Colon (tissue), 2 donors: ENCODE results near the gene ATP7A.
A peak's percentile ranks its signal among the peaks of the same experiment; 100 is the strongest.

Experiments
- FAIRE-seq: peaks from 2 replicates; lab custom pipeline; 2012; peaks lifted over from hg19 to GRCh38; lab: Jason Lieb, UNC
- donor health status: control.
- donor health status: control.

The ATP7A gene

GRCh38 chrX:77945910-77946545, 35.5 kb downstream of the ATP7A start:
- FAIRE-seq: no peak

GRCh38 chrX:77946571-77946970, 36.1 kb downstream of the ATP7A start:
- FAIRE-seq: peak; percentile 92

- no peak for FAIRE-seq
These were observed 39.3 kb downstream of the ATP7A start for GRCh38 chrX:77949840-77950239.

GRCh38 chrX:77952173-77952572, 41.7 kb downstream of the ATP7A start:
- no peak for FAIRE-seq

- no peak for FAIRE-seq
These were observed 42.8 kb downstream of the ATP7A start for GRCh38 chrX:77953302-77953701.

- peak; percentile 14 for FAIRE-seq
These were observed 43.2 kb downstream of the ATP7A start for GRCh38 chrX:77953708-77954107.

GRCh38 chrX:77960567-77960966, 50.1 kb downstream of the ATP7A start:
- FAIRE-seq: no peak

- no peak for FAIRE-seq
These were observed 50.6 kb downstream of the ATP7A start for GRCh38 chrX:77961063-77961462.

- FAIRE-seq: no peak
These were observed 51.8 kb downstream of the ATP7A start for GRCh38 chrX:77962068-77962902.

- no peak for FAIRE-seq
These were observed 55.9 kb downstream of the ATP7A start for GRCh38 chrX:77966361-77966760.

GRCh38 chrX:77967631-77968030, 57.1 kb downstream of the ATP7A start:
- FAIRE-seq: no peak

GRCh38 chrX:77969538-77969937, 59.0 kb downstream of the ATP7A start, which contains the start of gene PGAM4:
PGAM4 (minus strand) TSS chrX:77969638; CDS start chrX:77969638, 0 bp downstream.
- no peak for FAIRE-seq

GRCh38 chrX:77975755-77976154, 65.3 kb downstream of the ATP7A start:
- no peak for FAIRE-seq

- no peak for FAIRE-seq
These were observed 66.6 kb downstream of the ATP7A start for GRCh38 chrX:77977095-77977494.

- FAIRE-seq: peak; percentile 73
These were observed 67.0 kb downstream of the ATP7A start for GRCh38 chrX:77977518-77977917.

GRCh38 chrX:77979870-77980269, 69.4 kb downstream of the ATP7A start:
- peak; percentile 94 for FAIRE-seq

GRCh38 chrX:78011846-78012245, 101.4 kb downstream of the ATP7A start:
- no peak for FAIRE-seq

GRCh38 chrX:78019586-78020483, 109.3 kb downstream of the ATP7A start:
- no peak for FAIRE-seq

- FAIRE-seq: no peak
These were observed 114.0 kb downstream of the ATP7A start for GRCh38 chrX:78024349-78025059.

- FAIRE-seq: no peak
These were observed 117.3 kb downstream of the ATP7A start for GRCh38 chrX:78027798-78028197.

- peak; percentile 90 for FAIRE-seq
These were observed 119.2 kb downstream of the ATP7A start for GRCh38 chrX:78029663-78030062.

- FAIRE-seq: no peak
These were observed 124.6 kb downstream of the ATP7A start for GRCh38 chrX:78035061-78035460.
